SK-N-SH (cell line): ENCODE measurements around the gene CFAP20DC. TPM values are rescaled to one million over a fixed set of nuclear protein-coding genes. Genes with fewer than 3 reads are reported as not detected.
"Not testable (repeated sequence)": the region's sequence is repeated elsewhere in the genome, so short reads cannot be mapped to it uniquely, and the experiment has no call there.

ENCODE experiments used
- CTCF ChIA-PET: fragments of 300-600, 350-600 bp; formaldehyde crosslinking; extraction: SDS; loops from one replicate; lab custom pipeline; 2021; lab: Yijun Ruan, JAX
- POLR2A ChIA-PET: fragments of 350-600 bp; sonication (Branson Sonifier 250); formaldehyde crosslinking; extraction: SDS; loops from one replicate; lab custom pipeline; 2020; ENCODE audit warnings: antibody characterized with exemption, inconsistent platforms; lab: Yijun Ruan, JAX
- DNase-seq: peaks from one replicate; pipeline ENCODE4 v3.0.0; 2012
- H2AFZ ChIP-seq: fragments of 200-600 bp; sonication (generic); 2 replicates; pipeline ENCODE4 v1.8.1; 2016; ENCODE audit warnings: antibody characterized with exemption, mild to moderate bottlenecking, low read depth
- H3F3A ChIP-seq: fragments of 200-600 bp; sonication (generic); replicated peaks from 2 replicates; pipeline ENCODE3; 2016; ENCODE audit warnings: antibody characterized with exemption, mild to moderate bottlenecking; ENCODE audit not compliant: insufficient read depth
- H3K27ac ChIP-seq, 2 experiments: fragments of 200-500 bp in 1 of 2; fragments of 200-600 bp in 1 of 2; sonication (Bioruptor generic) in 1 of 2; sonication (generic), shearing (Covaris generic) in 1 of 2; 2 replicates each; pipeline versions ENCODE4 v1.5.1 to v1.6.1; 2014 to 2016; ENCODE audit warnings: low read depth in 2 of 2, inconsistent platforms in 1 of 2, low read length in 1 of 2, mild to moderate bottlenecking in 1 of 2, mixed read lengths in 1 of 2
- H3K27me3 ChIP-seq: fragments of 200-600 bp; sonication (generic), shearing (Covaris generic); 2 replicates; pipeline ENCODE4 v1.6.1; 2016; ENCODE audit warnings: mixed run types; ENCODE audit not compliant: insufficient read depth
- H3K36me3 ChIP-seq, 2 experiments: fragments of 200-500 bp in 1 of 2; fragments of 200-600 bp in 1 of 2; sonication (Bioruptor generic) in 1 of 2; sonication (generic) in 1 of 2; replicated peaks in 1 of 2; 2 replicates each; pipeline versions ENCODE3 to v1.5.1; 2014 to 2016; ENCODE audit warnings: low read length in 1 of 2, mild to moderate bottlenecking in 1 of 2; ENCODE audit not compliant: insufficient read depth in 2 of 2, control insufficient read depth in 1 of 2
- H3K4me1 ChIP-seq, 2 experiments: fragments of 200-500 bp in 1 of 2; fragments of 200-600 bp in 1 of 2; sonication (Bioruptor generic) in 1 of 2; sonication (generic), shearing (Covaris generic) in 1 of 2; 2 replicates each; pipeline versions ENCODE4 v1.5.1 to v1.6.1; 2014 to 2016; ENCODE audit warnings: low read depth in 1 of 2, low read length in 1 of 2, mixed run types in 1 of 2; ENCODE audit not compliant: insufficient read depth in 2 of 2, control insufficient read depth in 1 of 2
- H3K4me2 ChIP-seq: fragments of 200-600 bp; sonication (generic), shearing (Covaris generic); 2 replicates; pipeline ENCODE4 v1.6.1; 2017; ENCODE audit warnings: mixed run types
- H3K4me3 ChIP-seq, 2 experiments: fragments of 200-500 bp in 1 of 2; fragments of 200-600 bp in 1 of 2; sonication (Bioruptor generic) in 1 of 2; sonication (generic), shearing (Covaris generic) in 1 of 2; 2 replicates each; pipeline versions ENCODE4 v1.5.1 to v1.8.1; 2014 to 2016; ENCODE audit warnings: low read depth in 2 of 2, inconsistent platforms in 1 of 2, low read length in 1 of 2, mild to moderate bottlenecking in 1 of 2, mixed read lengths in 1 of 2, moderate library complexity in 1 of 2
- H3K79me2 ChIP-seq: fragments of 200-600 bp; sonication (generic); 2 replicates; pipeline ENCODE4 v1.8.1; 2017; ENCODE audit warnings: mild to moderate bottlenecking; ENCODE audit not compliant: insufficient read depth
- H3K9ac ChIP-seq: fragments of 200-600 bp; sonication (generic); 2 replicates; pipeline ENCODE4 v1.6.1; 2017; ENCODE audit warnings: mixed run types
- H3K9me2 ChIP-seq: fragments of 200-600 bp; sonication (generic); 2 replicates; pipeline ENCODE4 v1.6.1; 2017; ENCODE audit warnings: mixed run types
- H3K9me3 ChIP-seq: fragments of 200-600 bp; sonication (generic); 2 replicates; pipeline ENCODE4 v1.6.1; 2017; ENCODE audit warnings: mixed run types, mild to moderate bottlenecking, moderate library complexity
- H4K20me1 ChIP-seq: fragments of 200-600 bp; sonication (generic); 2 replicates; pipeline ENCODE4 v1.6.1; 2017; ENCODE audit warnings: mild to moderate bottlenecking, mixed run types; ENCODE audit not compliant: insufficient read depth
- FOXJ3 ChIP-seq: sonication (generic); formaldehyde crosslinking; IDR thresholded peaks from 2 replicates; pipeline ENCODE4 v1.5.1; 2020; ENCODE audit warnings: mild to moderate bottlenecking, missing genetic modification reagents
- FOXM1 ChIP-seq: IDR thresholded peaks from 2 replicates; pipeline ENCODE4 v1.4.0; 2012; ENCODE audit warnings: low read depth, mild to moderate bottlenecking
- GATA2 ChIP-seq: sonication (generic); formaldehyde crosslinking; IDR thresholded peaks from 2 replicates; pipeline ENCODE4 v1.5.0; 2020; ENCODE audit warnings: mild to moderate bottlenecking, missing genetic modification reagents
- JUND ChIP-seq: IDR thresholded peaks from 2 replicates; pipeline ENCODE4 v1.4.0; 2012
- MEF2A ChIP-seq: IDR thresholded peaks from 2 replicates; pipeline ENCODE4 v1.4.0; 2012; ENCODE audit warnings: low read depth, borderline replicate concordance
- MXI1 ChIP-seq: IDR thresholded peaks from 2 replicates; pipeline ENCODE4 v1.6.1; 2012; ENCODE audit warnings: mild to moderate bottlenecking, low read depth, low read length, improper control_type of control experiment
- NFIC ChIP-seq: IDR thresholded peaks from 2 replicates; pipeline ENCODE4 v1.4.0; 2012; ENCODE audit warnings: borderline replicate concordance
- POLR2AphosphoS5 ChIP-seq: IDR thresholded peaks from 2 replicates; pipeline ENCODE4 v1.6.1; 2012; ENCODE audit warnings: low read depth, low read length
- RCOR1 ChIP-seq: fragments of 150-350 bp; IDR thresholded peaks from 2 replicates; pipeline ENCODE4 v1.6.1; 2017; ENCODE audit warnings: antibody characterized with exemption, low read length
- REST ChIP-seq: IDR thresholded peaks from 2 replicates; pipeline ENCODE4 v1.6.1; 2012; ENCODE audit warnings: mild to moderate bottlenecking, low read depth, low read length, moderate library complexity
- RFX5 ChIP-seq: IDR thresholded peaks from 2 replicates; pipeline ENCODE4 v1.6.1; 2012; ENCODE audit warnings: mild to moderate bottlenecking, improper control_type of control experiment, low read length
- RXRA ChIP-seq: IDR thresholded peaks from 2 replicates; pipeline ENCODE4 v1.4.0; 2012; ENCODE audit warnings: low read depth, mild to moderate bottlenecking, borderline replicate concordance
- SIN3A ChIP-seq: IDR thresholded peaks from 2 replicates; pipeline ENCODE4 v1.6.1; 2012; ENCODE audit warnings: low read depth, mild to moderate bottlenecking, low read length, moderate library complexity, borderline replicate concordance
- SMC3 ChIP-seq: IDR thresholded peaks from 2 replicates; pipeline ENCODE4 v1.6.1; 2012; ENCODE audit warnings: low read depth, low read length, improper control_type of control experiment
- TAF1 ChIP-seq: IDR thresholded peaks from 2 replicates; pipeline ENCODE4 v1.6.1; 2012; ENCODE audit warnings: low read depth, mild to moderate bottlenecking, low read length, moderate library complexity, borderline replicate concordance
- TCF12 ChIP-seq: IDR thresholded peaks from 2 replicates; pipeline ENCODE4 v1.4.0; 2012
- TEAD4 ChIP-seq: IDR thresholded peaks from 2 replicates; pipeline ENCODE4 v1.4.0; 2012; ENCODE audit warnings: mild to moderate bottlenecking, borderline replicate concordance; ENCODE audit not compliant: insufficient read depth
- USF1 ChIP-seq: IDR thresholded peaks from 2 replicates; pipeline ENCODE4 v1.4.0; 2012; ENCODE audit warnings: low read depth, borderline replicate concordance
- ZBTB33 ChIP-seq: IDR thresholded peaks from 2 replicates; pipeline ENCODE4 v1.4.0; 2012; ENCODE audit warnings: low read depth, borderline replicate concordance
- WGBS: methylation state at CpG from one replicate; pipeline ENCODE4 v1.1.6; 2017; ENCODE audit warnings: low lambda C conversion rate; 5-methylcytosine and 5-hydroxymethylcytosine counted together
- polyA plus RNA-seq, 3 experiments: library from polyadenylated mRNA; depleted of rRNA; stranded (reverse); fragments of >200 nt; gene quantifications; 2 replicates each; pipeline ENCODE4 v1.2.3, GENCODE V29; 2012

The CFAP20DC gene
- polyA plus RNA-seq, 1 of the 3 experiments (the other 2 are of a cell fraction) = 1.8 TPM

- Histone ChIP-seq H2AFZ (no peak overlapping the region), H3K4me3 (no peak overlapping the region), H3K79me2 (no peaks in the 10 kb centered on the region), H3K9ac (no peak overlapping the region), H3K9me2 (no peaks in the 10 kb centered on the region), H3F3A (no peaks in the 10 kb centered on the region), H3K9me3 (peaks cover 14% of the 10 kb centered on the region), H3K27ac (no peak overlapping the region), H3K27me3 (no peaks in the 10 kb centered on the region), H3K4me2 (no peak overlapping the region), H3K36me3 (peaks cover 0 to 3% of the 10 kb centered on the region in 2 experiments), H3K4me1 (no peaks in the 10 kb centered on the region), H4K20me1 (no peaks in the 10 kb centered on the region)
- TF ChIP-seq JUND (no peak), TAF1 (no peak), MXI1 (no peak), ZBTB33 (no peak), RFX5 (no peak), SIN3A (no peak), RXRA (no peak), RCOR1 (no peak), NFIC (no peak), SMC3 (no peak), REST (no peak), FOXJ3 (CRISPR knock-in tag) (no peak), TEAD4 (no peak), GATA2 (CRISPR knock-in tag) (no peak), MEF2A (no peak), TCF12 (no peak), POLR2AphosphoS5 (no peak), USF1 (no peak), FOXM1 (no peak)
- ChIA-PET CTCF (interaction anchor here (1.1 kb wide), 1 partner anchor 13 kb away, joined by 3 read pairs; no protein-coding TSS in a partner anchor), POLR2A (no interaction called here)
- no peak for DNase-seq
- 5% methylated on average over 1 of the region's 1 CpG for WGBS
Observed at GRCh38 chr3:58696093-58696492, 353.7 kb downstream of the CFAP20DC start.

GRCh38 chr3:58695284-58695683 is 354.5 kb downstream of the CFAP20DC start:
- H3K9me2 ChIP-seq, POLR2A ChIA-PET: not testable (repeated sequence)
- WGBS = 17% methylated on average over 4 of the region's 4 CpGs

More at GRCh38 chr3:58695284-58695683, 354.5 kb downstream of the CFAP20DC start:
- H2AFZ ChIP-seq, DNase-seq, H4K20me1 ChIP-seq, H3K4me3 ChIP-seq, H3K36me3 ChIP-seq, H3K27ac ChIP-seq, CTCF ChIA-PET, H3F3A ChIP-seq, H3K27me3 ChIP-seq, H3K79me2 ChIP-seq, H3K9ac ChIP-seq, H3K4me2 ChIP-seq, H3K4me1 ChIP-seq: not testable (repeated sequence)
- H3K9me3 ChIP-seq = peaks cover 14% of the 10 kb centered on the region
